Measurements from ENCODE around the gene SLC27A6.
"Not testable (repeated sequence)": the region's sequence is repeated elsewhere in the genome, so short reads cannot be mapped to it uniquely, and the experiment has no call there.

- TF ChIP-seq CTCF (IDR thresholded peaks at IDR 0.05); ZFX (IDR thresholded peaks at IDR 0.05; ENCODE audit: borderline replicate concordance): not testable (repeated sequence)
Measured at GRCh38 chr5:129036257-129036656, 71.0 kb downstream of the SLC27A6 start.

Measured in 22Rv1 (cell line).